Trophoblast cell (in vitro differentiated cells and primary cell): ENCODE results near the gene KIF6.

Experiments
- DNase-seq, 2 donors: peaks; one replicate each; pipeline ENCODE4 v3.0.0-alpha.2; 2016
- H2AFZ ChIP-seq: 2 replicates; pipeline ENCODE4 v1.6.1; 2013; ENCODE audit warnings: low read length, moderate library complexity, mild to moderate bottlenecking; ENCODE audit not compliant: insufficient read depth, poor library complexity
- H2AK5ac ChIP-seq: 2 replicates; pipeline ENCODE4 v1.6.1; 2013; ENCODE audit warnings: mild to moderate bottlenecking, low read length
- H2BK120ac ChIP-seq: 2 replicates; pipeline ENCODE4 v1.6.1; 2013; ENCODE audit warnings: low read length, mild to moderate bottlenecking, moderate library complexity; ENCODE audit not compliant: insufficient read depth, poor library complexity
- H2BK12ac ChIP-seq: 2 replicates; pipeline ENCODE4 v1.6.1; 2013; ENCODE audit warnings: mild to moderate bottlenecking, low read length, moderate library complexity
- H2BK5ac ChIP-seq: 2 replicates; pipeline ENCODE4 v1.6.1; 2013; ENCODE audit warnings: low read length, low read depth, moderate library complexity, mild to moderate bottlenecking; ENCODE audit not compliant: poor library complexity
- H3K14ac ChIP-seq: 2 replicates; pipeline ENCODE4 v1.6.1; 2013; ENCODE audit warnings: mild to moderate bottlenecking, low read length
- H3K18ac ChIP-seq: 2 replicates; pipeline ENCODE4 v1.6.1; 2013; ENCODE audit warnings: mild to moderate bottlenecking, low read length
- H3K23ac ChIP-seq: 2 replicates; pipeline ENCODE4 v1.6.1; 2013; ENCODE audit warnings: low read length
- H3K27ac ChIP-seq: 2 replicates; pipeline ENCODE4 v1.5.1; 2013; ENCODE audit warnings: low read depth, mild to moderate bottlenecking, inconsistent platforms, low read length, moderate library complexity
- H3K27me3 ChIP-seq: 2 replicates; pipeline ENCODE4 v1.6.1; 2013; ENCODE audit warnings: inconsistent platforms, mild to moderate bottlenecking, low read length, moderate library complexity; ENCODE audit not compliant: insufficient read depth
- H3K36me3 ChIP-seq, 2 experiments: 1 replicate in 1 of 2; 2 replicates in 1 of 2; pipeline ENCODE4 v1.6.1; 2013; ENCODE audit warnings: low read length in 2 of 2, mild to moderate bottlenecking in 2 of 2, moderate library complexity in 1 of 2; ENCODE audit not compliant: insufficient read depth in 2 of 2, control insufficient read depth in 1 of 2
- H3K4ac ChIP-seq: 2 replicates; pipeline ENCODE4 v1.6.1; 2013; ENCODE audit warnings: low read depth, mild to moderate bottlenecking, low read length, moderate library complexity
- H3K4me1 ChIP-seq, 2 experiments: 1 replicate in 1 of 2; 2 replicates in 1 of 2; pipeline ENCODE4 v1.6.1; 2013; ENCODE audit warnings: low read length in 2 of 2, mild to moderate bottlenecking in 2 of 2, moderate library complexity in 1 of 2; ENCODE audit not compliant: insufficient read depth in 2 of 2, control insufficient read depth in 1 of 2
- H3K4me2 ChIP-seq: 2 replicates; pipeline ENCODE4 v1.6.1; 2013; ENCODE audit warnings: inconsistent platforms, mild to moderate bottlenecking, low read length, moderate library complexity
- H3K4me3 ChIP-seq: 2 replicates; pipeline ENCODE4 v1.5.1; 2013; ENCODE audit warnings: mild to moderate bottlenecking, low read depth, low read length, inconsistent platforms
- H3K79me1 ChIP-seq: one replicate; pipeline ENCODE4 v1.6.1; 2013; ENCODE audit warnings: low read length
- H3K79me2 ChIP-seq: 2 replicates; pipeline ENCODE4 v1.6.1; 2013; ENCODE audit warnings: low read length, mild to moderate bottlenecking; ENCODE audit not compliant: control insufficient read depth, insufficient read depth, poor library complexity
- H3K9ac ChIP-seq: 2 replicates; pipeline ENCODE4 v1.6.1; 2013; ENCODE audit warnings: mild to moderate bottlenecking, low read length
- H3K9me3 ChIP-seq: 2 replicates; pipeline ENCODE4 v1.6.1; 2013; ENCODE audit warnings: low read depth, mild to moderate bottlenecking, control low read depth, inconsistent platforms, low read length; ENCODE audit not compliant: insufficient read depth
- H4K12ac ChIP-seq: 2 replicates; pipeline ENCODE4 v1.6.1; 2013; ENCODE audit warnings: low read depth, mild to moderate bottlenecking, low read length, moderate library complexity
- H4K8ac ChIP-seq: 2 replicates; pipeline ENCODE4 v1.6.1; 2013; ENCODE audit warnings: low read depth, mild to moderate bottlenecking, low read length, moderate library complexity
- H4K91ac ChIP-seq: one replicate; pipeline ENCODE4 v1.6.1; 2013; ENCODE audit warnings: low read depth, mild to moderate bottlenecking, low read length, moderate library complexity
- WGBS: extraction: QIAGEN DNeasy Blood & Tissue Kit; methylation state at CpG from one replicate; pipeline ENCODE4 v1.1.7; 2013; ENCODE audit warnings: missing lambda C conversion rate; ENCODE audit not compliant: insufficient read length, insufficient coverage; ENCODE audit errors: extremely low coverage; 5-methylcytosine and 5-hydroxymethylcytosine counted together

KIF6 gene

DNA sequence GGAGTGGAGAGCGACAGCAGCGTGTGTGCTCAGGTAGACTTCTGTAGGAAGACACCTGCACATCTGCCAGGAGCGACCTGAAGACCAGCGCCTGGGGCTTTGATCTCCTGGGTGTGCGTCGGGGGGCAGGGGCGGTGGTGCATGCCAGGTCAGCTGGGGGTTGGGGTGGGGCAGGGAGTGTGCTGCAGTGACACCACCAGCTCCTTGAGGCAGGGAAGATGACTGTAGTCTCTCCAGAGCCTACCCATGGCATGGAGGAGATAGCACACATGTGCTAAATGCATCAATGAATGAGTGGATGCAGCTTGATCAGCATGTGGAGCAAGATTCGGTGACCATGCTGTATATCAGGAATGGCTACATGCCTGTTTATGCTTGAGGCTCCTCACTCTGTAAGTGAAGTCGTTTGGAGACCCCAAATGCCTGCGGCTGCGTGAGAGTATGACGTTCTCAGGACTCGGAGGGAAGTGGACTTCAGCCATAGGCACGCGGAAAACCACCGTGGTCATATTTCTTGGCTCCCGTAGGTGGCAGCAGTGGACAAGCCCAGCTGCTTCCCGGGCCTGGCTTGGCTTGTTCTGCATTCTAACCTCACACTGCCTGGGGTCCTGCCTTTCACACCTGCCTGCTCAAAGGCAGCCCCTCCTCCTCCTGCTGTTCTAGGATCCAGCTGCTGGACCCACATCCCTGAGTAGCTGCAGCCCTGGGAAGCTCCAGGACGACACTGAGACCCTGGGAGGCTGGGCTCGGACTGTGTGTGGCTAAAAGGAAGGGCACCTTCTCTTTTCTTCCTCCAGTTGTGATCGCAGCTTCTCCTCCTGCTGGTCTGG is 363.3 kb downstream of the KIF6 start:
- Histone ChIP-seq H3K9ac (no peak overlapping the region), H3K4me3 (no peak overlapping the region), H3K79me1 (no peaks in the 10 kb centered on the region), H3K79me2 (no peaks in the 10 kb centered on the region), H4K8ac (no peak overlapping the region), H2BK5ac (no peak overlapping the region), H3K18ac (no peak overlapping the region), H2BK120ac (no peak overlapping the region), H2AFZ (no peak overlapping the region), H4K91ac (no peak overlapping the region), H3K4ac (no peak overlapping the region), H3K4me2 (no peak overlapping the region), H3K9me3 (no peaks in the 10 kb centered on the region), H3K14ac (no peak overlapping the region), H4K12ac (no peak overlapping the region), H2BK12ac (no peak overlapping the region), H3K36me3 (no peaks in the 10 kb centered on the region), H3K4me1 (no peaks in the 10 kb centered on the region), H2AK5ac (no peak overlapping the region), H3K23ac (no peak overlapping the region), H3K27ac (no peak overlapping the region), H3K27me3 (no peaks in the 10 kb centered on the region)
- DNase-seq = peak; percentile 56 to 80
- no CpG with 5 or more reads among the region's 21 CpGs for whole genome bisulfite sequencing

GRCh38 chr6:39360378-39360777 is 364.8 kb downstream of the KIF6 start:
- Histone ChIP-seq H3K79me2 (no peaks in the 10 kb centered on the region), H3K4ac (no peak overlapping the region)
- no CpG with 5 or more reads among the region's 9 CpGs for WGBS

GRCh38 chr6:39357998-39358686 is 367.1 kb downstream of the KIF6 start:
- no peaks in the 10 kb centered on the region for H3K9me3 ChIP-seq
- no CpG with 5 or more reads among the region's 7 CpGs for WGBS
- H3K9ac ChIP-seq = no peak overlapping the region
- no peak overlapping the region for H3K4me3 ChIP-seq
- no peaks in the 10 kb centered on the region for H3K79me1 ChIP-seq
- no peak overlapping the region for H2AFZ ChIP-seq
- no peak overlapping the region for H2BK12ac ChIP-seq
- H3K27ac ChIP-seq = no peak overlapping the region
- no peak overlapping the region for H3K4ac ChIP-seq
- no peak overlapping the region for H3K18ac ChIP-seq
- H3K23ac ChIP-seq = no peak overlapping the region
- H3K27me3 ChIP-seq = no peaks in the 10 kb centered on the region
- no peak overlapping the region for H2BK5ac ChIP-seq
- no peak overlapping the region for H3K14ac ChIP-seq
- no peak for DNase-seq
- H3K4me2 ChIP-seq = no peak overlapping the region
- H2BK120ac ChIP-seq = no peak overlapping the region
- no peak overlapping the region for H4K91ac ChIP-seq
- no peak overlapping the region for H2AK5ac ChIP-seq
- H3K79me2 ChIP-seq = no peaks in the 10 kb centered on the region
- no peaks in the 10 kb centered on the region for H3K4me1 ChIP-seq
- H3K36me3 ChIP-seq = no peaks in the 10 kb centered on the region
- H4K12ac ChIP-seq = no peak overlapping the region
- H4K8ac ChIP-seq = no peak overlapping the region

More at GRCh38 chr6:39360378-39360777, 364.8 kb downstream of the KIF6 start:
- no peak overlapping the region for H4K12ac ChIP-seq
- no peak overlapping the region for H2BK5ac ChIP-seq
- DNase-seq = no peak
- no peaks in the 10 kb centered on the region for H3K36me3 ChIP-seq
- no peaks in the 10 kb centered on the region for H3K9me3 ChIP-seq
- no peaks in the 10 kb centered on the region for H3K79me1 ChIP-seq
- H3K18ac ChIP-seq = no peak overlapping the region
- H3K14ac ChIP-seq = no peak overlapping the region
- H4K8ac ChIP-seq = no peak overlapping the region
- H3K9ac ChIP-seq = no peak overlapping the region
- no peak overlapping the region for H3K27ac ChIP-seq
- H2BK120ac ChIP-seq = no peak overlapping the region
- H3K4me1 ChIP-seq = no peaks in the 10 kb centered on the region
- H2BK12ac ChIP-seq = no peak overlapping the region
- no peak overlapping the region for H4K91ac ChIP-seq
- no peak overlapping the region for H3K4me2 ChIP-seq
- H2AFZ ChIP-seq = no peak overlapping the region
- no peak overlapping the region for H3K23ac ChIP-seq
- H3K4me3 ChIP-seq = no peak overlapping the region
- H3K27me3 ChIP-seq = no peaks in the 10 kb centered on the region
- no peak overlapping the region for H2AK5ac ChIP-seq

DNA sequence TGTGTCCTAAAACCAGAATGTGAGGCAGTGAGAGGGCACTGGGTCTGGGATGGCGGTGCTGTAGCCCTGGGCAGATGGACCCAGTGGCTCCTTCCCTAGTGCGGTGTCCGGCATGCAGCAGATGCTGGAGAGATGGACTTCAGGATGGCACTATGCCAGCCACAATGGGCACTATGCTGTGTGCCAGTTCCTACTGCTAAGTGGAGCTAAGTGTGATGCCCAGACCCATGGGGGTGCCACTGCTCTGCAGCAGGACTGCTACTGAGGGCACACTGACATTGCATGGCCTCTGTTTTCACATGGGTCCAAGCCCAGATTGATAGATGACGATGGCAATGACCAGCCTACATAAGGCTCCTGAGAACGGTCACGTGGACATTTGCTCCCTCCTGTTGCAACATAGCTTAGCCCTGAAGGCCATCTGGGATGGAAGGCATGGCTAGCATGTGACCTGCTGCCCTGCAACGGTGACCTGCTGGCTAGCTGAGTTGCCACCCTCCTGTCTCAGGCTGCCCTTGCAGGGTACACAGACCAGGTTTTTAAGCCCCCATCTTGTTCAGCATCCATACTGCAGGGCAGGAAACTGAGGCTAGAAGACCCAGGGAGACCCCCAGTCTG is 371.4 kb downstream of the KIF6 start:
- no CpG with 5 or more reads among the region's 7 CpGs for WGBS
- no peaks in the 10 kb centered on the region for H3K36me3 ChIP-seq
- H4K8ac ChIP-seq = no peak overlapping the region
- H3K23ac ChIP-seq = no peak overlapping the region
- H3K79me2 ChIP-seq = no peaks in the 10 kb centered on the region
- H4K12ac ChIP-seq = no peak overlapping the region
- no peak overlapping the region for H2BK5ac ChIP-seq
- H3K4me2 ChIP-seq = no peak overlapping the region
- H3K9me3 ChIP-seq = no peaks in the 10 kb centered on the region
- H3K18ac ChIP-seq = no peak overlapping the region
- H3K27ac ChIP-seq = no peak overlapping the region
- no peak overlapping the region for H3K4ac ChIP-seq
- H3K27me3 ChIP-seq = no peaks in the 10 kb centered on the region
- peak in 1 of 2 donors; percentile 34 for DNase-seq
- H3K4me3 ChIP-seq = no peak overlapping the region
- H3K79me1 ChIP-seq = no peaks in the 10 kb centered on the region
- no peak overlapping the region for H2AFZ ChIP-seq
- no peak overlapping the region for H2BK12ac ChIP-seq
- no peak overlapping the region for H2BK120ac ChIP-seq
- H3K9ac ChIP-seq = peak overlapping the region; percentile 18
- H3K14ac ChIP-seq = no peak overlapping the region
- no peaks in the 10 kb centered on the region for H3K4me1 ChIP-seq
- H2AK5ac ChIP-seq = no peak overlapping the region
- H4K91ac ChIP-seq = no peak overlapping the region
